HG02678 (cell line): Measurements from ENCODE around the gene GLRA3.
A peak's percentile ranks its signal among the peaks of the same experiment; 100 is the strongest.

Experiments
- ATAC-seq: cut with Tn5 transposase; IDR thresholded peaks from one replicate; pipeline ENCODE4 v1.9.1; 2021; ENCODE audit warnings: mild to moderate bottlenecking, moderate library complexity; ENCODE audit not compliant: unreplicated experiment

GLRA3 gene

DNA sequence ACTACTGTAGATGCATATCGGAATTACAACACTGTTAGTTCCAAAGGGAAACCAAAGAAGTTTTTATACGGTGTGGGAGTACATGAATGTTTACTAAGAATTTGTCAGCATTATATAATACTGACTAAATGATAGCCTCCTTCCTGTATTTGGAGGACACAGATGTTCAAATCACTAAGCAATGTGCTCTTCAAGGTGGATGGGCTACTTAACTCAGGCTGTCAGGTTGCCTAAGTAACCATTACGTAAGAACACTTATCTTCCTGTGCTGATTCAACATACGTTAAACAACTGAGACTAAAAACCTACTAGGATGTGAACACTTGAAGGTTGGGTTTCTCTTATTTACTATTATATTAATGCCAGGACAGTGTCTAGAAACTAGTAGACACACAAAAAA lies 224.8 kb downstream of the GLRA3 start:
- ATAC-seq, result no peak

DNA sequence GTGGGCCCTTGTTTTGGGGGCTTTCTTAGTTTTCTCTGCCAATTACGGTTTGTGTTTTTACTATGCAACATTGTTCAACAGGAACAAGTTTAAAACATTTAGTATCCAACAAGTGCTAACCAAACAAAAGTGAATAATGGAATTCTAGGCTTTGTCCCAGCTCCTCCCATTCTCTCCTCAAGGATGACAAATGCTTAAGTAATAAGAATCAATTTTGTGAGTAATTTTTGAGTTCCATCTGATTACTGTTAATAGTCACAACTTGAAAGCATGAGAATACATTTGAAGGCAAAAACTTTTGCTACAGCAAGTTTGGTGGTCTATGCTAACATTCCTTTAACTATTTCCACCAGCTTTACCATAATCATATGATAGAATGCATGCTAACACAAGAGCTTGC lies 228.7 kb downstream of the GLRA3 start:
- no peak for ATAC-seq

DNA sequence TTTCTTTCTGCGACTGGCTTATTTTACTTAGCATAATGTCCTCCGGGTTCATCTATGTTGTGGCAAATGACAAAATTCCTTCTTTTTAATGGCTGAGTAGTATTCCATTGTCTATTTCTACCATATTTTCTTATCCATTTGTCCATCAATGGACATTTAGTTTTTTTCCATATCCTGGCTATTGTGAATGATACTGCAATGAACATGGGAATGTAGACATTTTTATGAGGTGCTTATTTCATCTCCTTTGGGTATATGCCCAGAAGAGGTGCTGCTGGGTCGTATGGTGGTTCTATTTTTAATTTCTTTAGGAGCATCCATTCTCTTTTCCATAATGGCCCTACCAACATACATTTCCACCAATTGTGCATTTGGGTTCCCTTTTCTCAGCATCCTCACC lies 230.2 kb downstream of the GLRA3 start:
- no peak for ATAC-seq

DNA sequence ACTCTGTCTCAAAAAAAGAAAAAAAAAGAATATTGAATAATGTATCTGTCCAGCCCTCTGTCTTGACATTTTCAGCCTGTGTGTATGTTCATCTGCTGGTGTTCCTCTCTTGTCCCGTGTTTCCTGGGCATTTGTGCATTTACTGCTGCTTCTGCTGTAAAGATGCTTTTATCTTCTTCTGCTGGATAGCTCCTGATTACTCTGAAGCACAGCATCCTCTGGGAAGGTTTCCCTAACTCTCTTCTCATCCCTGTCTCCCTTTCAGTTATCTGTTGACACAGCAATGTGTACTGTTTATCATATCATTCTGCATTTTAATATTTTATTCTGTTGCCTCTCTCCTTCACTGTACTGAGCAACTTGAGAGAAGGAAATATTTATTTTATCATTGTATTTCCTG lies 232.5 kb downstream of the GLRA3 start:
- no peak for ATAC-seq

DNA sequence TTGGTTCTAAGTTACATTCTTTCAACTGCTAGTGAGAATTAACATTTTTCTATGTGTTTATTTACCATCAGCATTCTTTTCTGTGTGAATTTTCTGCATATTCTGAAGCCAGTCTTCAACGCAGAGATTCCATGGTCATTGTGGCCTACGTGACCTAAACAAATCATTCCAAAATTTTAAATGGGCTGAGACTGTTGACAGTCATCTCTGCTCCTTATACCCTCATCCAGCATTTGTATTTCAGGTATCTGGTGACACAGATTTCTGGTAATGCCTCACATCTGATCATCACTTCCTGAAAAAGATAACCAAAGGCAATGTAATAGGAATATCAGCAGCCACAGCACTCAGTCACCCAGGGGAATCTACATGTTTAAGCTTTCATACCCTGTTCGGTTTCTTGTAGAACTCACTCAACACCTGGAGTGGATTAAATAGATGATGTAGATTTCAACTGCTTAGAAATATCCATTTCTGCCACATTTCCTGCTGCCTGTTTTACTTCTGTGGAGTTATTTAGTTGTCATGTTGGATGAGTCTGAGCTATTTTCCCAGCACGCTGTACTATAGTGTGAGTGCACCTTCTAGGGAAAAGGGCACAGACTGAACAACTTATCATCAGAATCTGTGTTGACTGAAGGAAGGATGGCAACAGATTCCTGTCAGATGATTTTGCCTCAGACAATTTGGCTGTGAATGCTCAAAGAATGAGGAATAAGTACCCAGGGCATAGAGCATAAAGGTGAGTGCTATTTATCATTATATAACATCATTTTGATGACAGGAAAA lies 233.7 kb downstream of the GLRA3 start:
- ATAC-seq, result no peak

DNA sequence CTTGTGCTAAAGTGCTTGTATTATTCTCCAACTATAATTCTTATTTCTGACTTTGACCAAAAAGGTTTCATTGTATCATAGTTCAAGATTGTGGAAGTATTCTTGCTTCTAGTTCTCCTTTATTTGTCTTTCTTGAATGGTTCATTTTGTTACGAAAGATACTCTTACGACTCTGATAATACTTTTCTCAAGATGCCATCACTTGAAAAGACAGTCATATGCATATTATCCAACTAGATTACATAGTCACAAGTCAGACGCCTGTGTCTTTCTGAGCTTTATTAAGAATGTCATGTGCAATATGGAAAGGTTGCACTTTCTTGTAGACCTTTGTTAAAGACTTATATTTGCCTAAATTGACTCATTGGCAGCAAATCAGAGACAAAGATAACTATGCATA lies 235.3 kb downstream of the GLRA3 start:
- no peak for ATAC-seq

DNA sequence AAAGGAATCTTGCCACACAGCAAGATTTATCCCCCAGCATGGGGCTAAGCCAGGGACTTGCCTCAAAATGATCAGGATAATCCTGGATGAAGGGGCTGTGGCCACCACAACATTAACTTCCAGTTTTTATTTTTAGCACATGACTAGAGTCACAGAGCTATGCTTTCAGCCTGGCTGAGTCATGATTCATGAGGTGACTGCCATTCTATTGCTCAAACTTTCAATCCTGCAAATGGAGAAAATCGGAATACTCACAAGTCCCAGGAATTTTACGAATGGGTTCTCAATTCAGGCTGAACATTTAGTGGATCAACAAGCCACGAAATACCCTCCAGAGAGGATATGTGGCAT lies 236.1 kb downstream of the GLRA3 start:
- ATAC-seq, result no peak

DNA sequence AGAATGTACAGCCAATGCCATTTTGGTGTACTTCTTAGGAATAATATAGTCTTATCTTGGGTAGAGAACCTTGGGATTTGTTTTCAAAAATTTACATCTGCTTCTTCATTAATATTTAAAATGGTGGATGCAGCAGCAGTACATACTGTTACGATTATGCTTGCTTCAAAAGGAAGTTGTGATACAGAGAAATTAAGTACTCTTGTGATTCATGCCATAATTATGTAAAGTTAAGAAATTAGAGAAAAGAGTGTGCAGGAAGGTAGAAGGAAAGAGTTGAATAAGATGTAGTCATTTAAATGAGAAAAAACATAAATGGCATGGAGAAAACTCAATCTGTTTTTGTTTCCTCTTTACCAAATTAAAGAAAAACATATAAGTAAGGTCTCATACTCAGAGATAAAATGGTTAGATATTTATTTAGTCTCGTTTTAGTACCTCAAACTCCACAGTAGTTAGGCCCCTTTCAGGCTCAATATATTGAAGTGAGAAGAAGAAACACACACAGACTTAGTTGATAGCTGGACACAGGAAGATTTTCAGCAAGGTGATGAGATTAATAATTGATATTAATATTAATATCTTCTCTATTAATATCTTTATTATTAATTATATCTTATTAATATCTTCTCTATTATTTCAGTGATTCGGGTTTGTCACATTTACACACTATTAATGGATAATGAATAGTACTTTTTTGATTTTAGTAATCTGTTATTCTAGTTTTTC lies 236.6 kb downstream of the GLRA3 start:
- ATAC-seq, result no peak

DNA sequence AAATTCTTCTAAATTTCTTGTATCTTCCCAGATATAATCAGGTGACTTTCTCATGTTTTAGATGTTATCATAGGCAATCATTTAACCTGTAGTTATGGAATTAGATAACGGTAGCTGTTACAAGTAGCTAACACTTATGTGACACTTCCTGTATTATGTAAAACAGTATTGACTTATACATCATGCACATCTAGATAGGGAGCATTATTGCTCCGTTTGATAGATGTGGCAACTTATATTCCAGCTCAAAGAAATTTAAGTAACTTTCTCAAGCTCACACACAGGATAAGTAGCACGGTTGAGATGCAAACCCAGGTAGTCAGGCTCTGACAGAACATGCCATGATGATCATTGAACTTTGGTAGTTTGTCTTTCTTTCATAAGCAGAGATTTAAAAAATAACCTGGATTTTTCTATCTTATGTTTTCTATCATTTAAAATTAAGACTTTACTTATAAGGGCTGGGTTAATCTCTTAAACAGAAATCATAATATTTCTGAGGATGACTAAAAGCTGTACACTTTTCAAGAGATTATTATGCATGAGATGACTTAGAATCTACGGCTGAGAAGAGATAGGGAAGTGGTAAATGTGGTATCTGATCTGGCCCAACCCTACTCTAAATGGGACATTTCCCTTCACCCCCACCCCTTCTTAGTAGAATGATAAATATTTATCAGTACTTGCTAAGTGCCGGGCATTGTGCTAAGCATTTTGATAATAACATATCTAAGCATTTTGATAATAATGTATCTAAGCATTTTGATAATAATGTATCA lies 237.6 kb downstream of the GLRA3 start:
- peak; percentile 47 for ATAC-seq

DNA sequence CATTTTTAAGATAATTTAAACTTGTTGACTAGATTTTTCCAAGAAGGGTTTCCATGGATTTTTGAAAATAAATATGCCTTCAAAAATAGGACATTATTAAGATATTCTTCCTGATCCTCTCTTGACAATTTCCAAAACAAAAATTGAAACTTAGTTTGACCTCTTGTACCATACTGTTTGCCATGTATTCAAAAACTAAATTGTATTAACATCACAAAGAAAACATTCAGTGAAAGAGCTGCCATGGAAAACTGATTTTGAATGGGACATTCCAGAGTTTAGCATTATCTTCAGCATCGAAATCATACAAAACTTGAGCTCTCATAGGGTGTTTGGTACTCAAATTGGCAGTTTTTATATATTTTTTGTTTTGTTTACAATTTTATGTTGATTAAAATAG lies 238.7 kb downstream of the GLRA3 start:
- ATAC-seq, result no peak
